ENCODE data around the gene CC2D2B. TPM values are rescaled to one million over a fixed set of nuclear protein-coding genes. Genes with fewer than 3 reads are reported as not detected.
"Not testable (repeated sequence)": the region's sequence is repeated elsewhere in the genome, so short reads cannot be mapped to it uniquely, and the experiment has no call there.

CC2D2B gene
- total RNA-seq, 3 donors from 2014 or later = 0.96 to 2.9 (median 2.0) TPM

- TF ChIP-seq POLR2A (IDR thresholded peaks at IDR 0.05) (no peak), POLR2AphosphoS5 (IDR thresholded peaks at IDR 0.05) (no peak)
- TF ChIP-seq, protein P1, sequence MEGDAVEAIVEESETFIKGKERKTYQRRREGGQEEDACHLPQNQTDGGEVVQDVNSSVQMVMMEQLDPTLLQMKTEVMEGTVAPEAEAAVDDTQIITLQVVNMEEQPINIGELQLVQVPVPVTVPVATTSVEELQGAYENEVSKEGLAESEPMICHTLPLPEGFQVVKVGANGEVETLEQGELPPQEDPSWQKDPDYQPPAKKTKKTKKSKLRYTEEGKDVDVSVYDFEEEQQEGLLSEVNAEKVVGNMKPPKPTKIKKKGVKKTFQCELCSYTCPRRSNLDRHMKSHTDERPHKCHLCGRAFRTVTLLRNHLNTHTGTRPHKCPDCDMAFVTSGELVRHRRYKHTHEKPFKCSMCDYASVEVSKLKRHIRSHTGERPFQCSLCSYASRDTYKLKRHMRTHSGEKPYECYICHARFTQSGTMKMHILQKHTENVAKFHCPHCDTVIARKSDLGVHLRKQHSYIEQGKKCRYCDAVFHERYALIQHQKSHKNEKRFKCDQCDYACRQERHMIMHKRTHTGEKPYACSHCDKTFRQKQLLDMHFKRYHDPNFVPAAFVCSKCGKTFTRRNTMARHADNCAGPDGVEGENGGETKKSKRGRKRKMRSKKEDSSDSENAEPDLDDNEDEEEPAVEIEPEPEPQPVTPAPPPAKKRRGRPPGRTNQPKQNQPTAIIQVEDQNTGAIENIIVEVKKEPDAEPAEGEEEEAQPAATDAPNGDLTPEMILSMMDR (IDR thresholded peaks at IDR 0.05) = no peak
- Histone ChIP-seq H3K9me3 (no peaks in the 10 kb centered on the region), H3K27me3 (no peaks in the 10 kb centered on the region), H3K4me1 (no peaks in the 10 kb centered on the region), H3K27ac (no peak overlapping the region), H3K36me3 (no peaks in the 10 kb centered on the region), H3K4me3 (no peak overlapping the region)
- no peak for DNase-seq (ENCODE audit: low spot score in 2 of 2)
- intact Hi-C loops (cut with DNase I; ENCODE audit: low total_unique reads) = no loop called here
Measured at GRCh38 chr10:95982200-95982599, 74.4 kb downstream of the CC2D2B start.

- no peak for TF ChIP-seq POLR2A (IDR thresholded peaks at IDR 0.05)
- TF ChIP-seq, protein P1 (IDR thresholded peaks at IDR 0.05) = no peak
- TF ChIP-seq POLR2AphosphoS5 (IDR thresholded peaks at IDR 0.05) = no peak
- no peak for DNase-seq (ENCODE audit: low spot score in 2 of 2)
- no peaks in the 10 kb centered on the region for H3K4me1 ChIP-seq
Measured at GRCh38 chr10:95987685-95988426, 80.1 kb downstream of the CC2D2B start.

DNA sequence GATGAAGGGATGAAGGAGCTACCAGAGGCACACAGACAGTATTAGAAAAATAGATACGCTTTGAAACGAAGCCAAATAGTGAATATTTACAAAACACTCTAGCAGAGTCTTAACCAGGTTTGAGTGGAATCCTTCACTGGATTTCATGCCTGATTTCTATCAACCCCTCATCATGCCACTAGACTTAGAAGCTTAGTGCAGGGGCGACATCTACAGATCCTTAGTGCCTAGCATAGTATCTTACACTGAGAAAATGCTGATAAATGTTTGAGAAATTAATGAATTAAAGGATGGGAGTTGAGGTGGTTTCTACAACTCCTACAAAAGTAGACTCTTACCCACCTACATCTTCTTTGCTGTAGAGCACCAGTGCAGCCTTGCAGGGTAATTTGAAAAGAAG is 80.9 kb downstream of the CC2D2B start:
- intact Hi-C loops (cut with DNase I; ENCODE audit: low total_unique reads) = no loop called here
- no peak for DNase-seq (ENCODE audit: low spot score in 2 of 2)
- Histone ChIP-seq H3K4me3 (no peak overlapping the region), H3K4me1 (no peaks in the 10 kb centered on the region), H3K36me3 (no peaks in the 10 kb centered on the region), H3K27me3 (no peaks in the 10 kb centered on the region), H3K27ac (no peak overlapping the region), H3K9me3 (no peaks in the 10 kb centered on the region)
- TF ChIP-seq, protein P1 (IDR thresholded peaks at IDR 0.05) = no peak
- TF ChIP-seq POLR2AphosphoS5 (IDR thresholded peaks at IDR 0.05) = no peak
- TF ChIP-seq POLR2A (IDR thresholded peaks at IDR 0.05) = no peak

More at GRCh38 chr10:95987685-95988426, 80.1 kb downstream of the CC2D2B start:
- H3K9me3 ChIP-seq = no peaks in the 10 kb centered on the region
- intact Hi-C loops (cut with DNase I; ENCODE audit: low total_unique reads) = no loop called here
- H3K27ac ChIP-seq = no peak overlapping the region
- H3K36me3 ChIP-seq = no peaks in the 10 kb centered on the region
- H3K4me3 ChIP-seq = no peak overlapping the region
- H3K27me3 ChIP-seq = no peaks in the 10 kb centered on the region

- H3K27me3 ChIP-seq; H3K4me1 ChIP-seq; DNase-seq (ENCODE audit: low spot score in 2 of 2); H3K4me3 ChIP-seq; H3K27ac ChIP-seq; intact Hi-C loops (cut with DNase I; ENCODE audit: low total_unique reads); H3K9me3 ChIP-seq; H3K36me3 ChIP-seq: not testable (repeated sequence)
Measured at GRCh38 chr10:95994376-95994775, 86.6 kb downstream of the CC2D2B start.

GRCh38 chr10:95998255-95998784 is 90.5 kb downstream of the CC2D2B start:
- H3K27me3 ChIP-seq = no peaks in the 10 kb centered on the region
- H3K4me3 ChIP-seq = no peak overlapping the region
- intact Hi-C loops (cut with DNase I; ENCODE audit: low total_unique reads) = no loop called here
- no peaks in the 10 kb centered on the region for H3K9me3 ChIP-seq
- H3K27ac ChIP-seq = no peak overlapping the region
- no peak for DNase-seq (ENCODE audit: low spot score in 2 of 2)
- no peaks in the 10 kb centered on the region for H3K4me1 ChIP-seq
- TF ChIP-seq POLR2AphosphoS5 (IDR thresholded peaks at IDR 0.05) (no peak), POLR2A (IDR thresholded peaks at IDR 0.05) (no peak)
- TF ChIP-seq, protein P1 (IDR thresholded peaks at IDR 0.05) = no peak
- no peaks in the 10 kb centered on the region for H3K36me3 ChIP-seq

All from breast epithelium (tissue), 4 donors.